ENCODE results near the gene BAZ1B.
"Not testable (repeated sequence)": the region's sequence is repeated elsewhere in the genome, so short reads cannot be mapped to it uniquely, and the experiment has no call there.

The BAZ1B gene

GRCh38 chr7:73537051-73537450 is 15.0 kb upstream of the BAZ1B start:
- DNase-seq = no peak

GRCh38 chr7:73536479-73536878 is 14.4 kb upstream of the BAZ1B start:
- DNase-seq = no peak

- not testable (repeated sequence) for DNase-seq
Observed at GRCh38 chr7:73535918-73536317, 13.8 kb upstream of the BAZ1B start.

- no peak for DNase-seq
Observed at GRCh38 chr7:73533742-73534141, 11.6 kb upstream of the BAZ1B start.

- no peak for DNase-seq
Observed at GRCh38 chr7:73532224-73532623, 10.1 kb upstream of the BAZ1B start.

GRCh38 chr7:73530800-73531199 is 8.7 kb upstream of the BAZ1B start:
- DNase-seq = no peak

GRCh38 chr7:73526896-73527821 is 5.1 kb upstream of the BAZ1B start:
- DNase-seq = no peak

GRCh38 chr7:73526158-73526494 is 4.0 kb upstream of the BAZ1B start:
- not testable (repeated sequence) for DNase-seq

GRCh38 chr7:73521636-73522104 is 423 bp downstream of the BAZ1B start:
- DNase-seq = no peak

GRCh38 chr7:73520673-73521635 is 1.1 kb downstream of the BAZ1B start:
- no peak for DNase-seq

- no peak for DNase-seq
Observed at GRCh38 chr7:73519867-73520672, 2.0 kb downstream of the BAZ1B start.

- no peak for DNase-seq
Observed at GRCh38 chr7:73518470-73518869, 3.6 kb downstream of the BAZ1B start.

GRCh38 chr7:73517241-73517995 is 4.7 kb downstream of the BAZ1B start:
- no peak for DNase-seq

- no peak for DNase-seq
Observed at GRCh38 chr7:73515178-73515577, 6.9 kb downstream of the BAZ1B start.

- DNase-seq = no peak
Observed at GRCh38 chr7:73512018-73512780, 9.9 kb downstream of the BAZ1B start.

GRCh38 chr7:73509463-73509862 is 12.6 kb downstream of the BAZ1B start:
- DNase-seq = no peak

GRCh38 chr7:73507556-73507955 is 14.5 kb downstream of the BAZ1B start:
- DNase-seq = no peak

- DNase-seq = no peak
Observed at GRCh38 chr7:73504920-73505319, 17.2 kb downstream of the BAZ1B start.

GRCh38 chr7:73504017-73504416 is 18.1 kb downstream of the BAZ1B start:
- DNase-seq = no peak

- DNase-seq = no peak
Observed at GRCh38 chr7:73503229-73503628, 18.9 kb downstream of the BAZ1B start.

GRCh38 chr7:73496626-73497025 is 25.5 kb downstream of the BAZ1B start:
- DNase-seq = no peak

All from T1000 (cell line).